Mucosa of stomach (tissue), 1 donor: ENCODE results near the gene LRRTM3.

Experiments used
- H3K27me3 ChIP-seq: one replicate; pipeline ENCODE4 v1.7.0; 2013; ENCODE audit warnings: mild to moderate bottlenecking, low read length; ENCODE audit not compliant: control insufficient read depth, insufficient read depth
- H3K36me3 ChIP-seq: one replicate; pipeline ENCODE4 v1.7.0; 2013; ENCODE audit warnings: low read length; ENCODE audit not compliant: control insufficient read depth, insufficient read depth
- H3K4me1 ChIP-seq: one replicate; pipeline ENCODE4 v1.7.0; 2013; ENCODE audit warnings: mild to moderate bottlenecking, low read length; ENCODE audit not compliant: control insufficient read depth, insufficient read depth
- H3K4me3 ChIP-seq: one replicate; pipeline ENCODE4 v1.7.0; 2013; ENCODE audit warnings: low read length
- H3K9ac ChIP-seq: one replicate; pipeline ENCODE4 v1.7.0; 2013; ENCODE audit warnings: mild to moderate bottlenecking, low read length, moderate library complexity
- H3K9me3 ChIP-seq: one replicate; pipeline ENCODE4 v1.7.0; 2013; ENCODE audit warnings: mild to moderate bottlenecking, low read length, moderate library complexity; ENCODE audit not compliant: control insufficient read depth
- donor health status: Pancreatic carcinoma.

LRRTM3 gene

DNA sequence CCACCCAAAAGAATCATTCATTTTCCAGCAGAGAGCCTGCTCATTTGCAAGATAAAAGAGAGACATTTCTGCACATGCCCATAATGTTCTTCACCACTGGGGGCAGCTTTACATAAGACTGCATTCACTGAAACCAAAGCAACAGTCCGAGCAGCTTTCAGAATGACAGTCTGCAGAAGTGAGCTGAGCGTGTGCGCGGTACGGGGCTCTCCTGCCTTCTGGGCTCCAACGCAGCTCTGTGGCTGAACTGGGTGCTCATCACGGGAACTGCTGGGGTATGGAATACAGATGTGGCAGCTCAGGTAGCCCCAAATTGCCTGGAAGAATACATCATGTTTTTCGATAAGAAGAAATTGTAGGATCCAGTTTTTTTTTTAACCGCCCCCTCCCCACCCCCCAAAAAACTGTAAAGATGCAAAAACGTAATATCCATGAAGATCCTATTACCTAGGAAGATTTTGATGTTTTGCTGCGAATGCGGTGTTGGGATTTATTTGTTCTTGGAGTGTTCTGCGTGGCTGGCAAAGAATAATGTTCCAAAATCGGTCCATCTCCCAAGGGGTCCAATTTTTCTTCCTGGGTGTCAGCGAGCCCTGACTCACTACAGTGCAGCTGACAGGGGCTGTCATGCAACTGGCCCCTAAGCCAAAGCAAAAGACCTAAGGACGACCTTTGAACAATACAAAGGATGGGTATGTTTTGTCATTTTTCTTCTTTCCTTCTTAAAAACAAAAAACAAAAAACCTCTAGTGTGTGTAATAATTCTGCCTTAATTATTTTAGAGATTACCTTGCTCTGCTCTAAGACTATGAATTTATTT is at the start of gene LRRTM3:
LRRTM3 (plus strand) TSS at position 141 of the 820 bp plus-strand sequence.
- no peaks in the 10 kb centered on the region for H3K4me1 ChIP-seq
- peaks cover 19% of the 10 kb centered on the region for H3K27me3 ChIP-seq
- no peaks in the 10 kb centered on the region for H3K36me3 ChIP-seq
- no peak within 1 kb of the TSS for H3K4me3 ChIP-seq
- H3K9ac ChIP-seq: no peak within 1 kb of the TSS
- no peaks in the 10 kb centered on the region for H3K9me3 ChIP-seq

DNA sequence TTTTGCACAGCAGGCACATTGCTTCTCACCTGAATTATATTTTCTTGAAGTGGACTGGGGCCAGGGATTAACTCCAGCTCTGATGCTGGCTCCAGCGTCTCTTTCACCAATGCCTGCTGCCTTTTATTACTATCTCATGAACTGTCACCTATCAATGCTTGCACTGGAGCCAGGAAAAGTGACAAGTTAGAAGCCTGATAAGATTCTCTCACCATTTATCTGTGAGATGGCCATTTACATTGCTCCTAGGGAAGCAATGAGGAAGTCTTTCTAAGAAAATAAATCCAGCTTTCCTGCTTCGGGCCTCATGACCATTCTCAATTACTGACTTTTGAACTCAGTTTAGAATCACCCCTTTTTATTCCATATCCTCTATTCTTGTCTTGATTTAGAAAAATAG is 48.5 kb upstream of the LRRTM3 start:
- H3K36me3 ChIP-seq: no peaks in the 10 kb centered on the region

DNA sequence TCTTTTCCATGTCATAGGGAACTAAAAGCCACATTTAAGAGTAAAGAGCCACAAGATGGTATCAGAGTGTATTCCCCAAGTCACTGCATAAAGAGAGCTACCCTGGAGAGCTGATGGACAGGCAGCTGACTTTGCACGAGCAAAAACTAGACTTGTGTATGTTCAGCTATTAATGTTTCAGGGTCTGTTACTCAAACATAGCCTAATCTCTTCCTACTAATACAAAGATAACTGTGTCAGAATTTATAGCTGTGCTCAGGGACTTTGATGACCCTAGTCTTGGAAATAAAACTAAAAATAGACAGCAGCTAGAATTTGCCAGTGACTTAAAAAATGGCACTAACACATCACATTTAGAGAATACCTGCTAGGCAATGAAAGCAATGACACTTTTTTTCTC is 45.5 kb upstream of the LRRTM3 start:
- no peaks in the 10 kb centered on the region for H3K9me3 ChIP-seq
- no peaks in the 10 kb centered on the region for H3K27me3 ChIP-seq
- H3K9ac ChIP-seq: no peak overlapping the region
- no peaks in the 10 kb centered on the region for H3K36me3 ChIP-seq
- no peaks in the 10 kb centered on the region for H3K4me1 ChIP-seq
- H3K4me3 ChIP-seq: no peak overlapping the region

More for the DNA sequence above, 48.5 kb upstream of the LRRTM3 start:
- H3K27me3 ChIP-seq: no peaks in the 10 kb centered on the region
- no peaks in the 10 kb centered on the region for H3K4me1 ChIP-seq
- no peak overlapping the region for H3K9ac ChIP-seq
- H3K4me3 ChIP-seq: no peak overlapping the region
- no peaks in the 10 kb centered on the region for H3K9me3 ChIP-seq

DNA sequence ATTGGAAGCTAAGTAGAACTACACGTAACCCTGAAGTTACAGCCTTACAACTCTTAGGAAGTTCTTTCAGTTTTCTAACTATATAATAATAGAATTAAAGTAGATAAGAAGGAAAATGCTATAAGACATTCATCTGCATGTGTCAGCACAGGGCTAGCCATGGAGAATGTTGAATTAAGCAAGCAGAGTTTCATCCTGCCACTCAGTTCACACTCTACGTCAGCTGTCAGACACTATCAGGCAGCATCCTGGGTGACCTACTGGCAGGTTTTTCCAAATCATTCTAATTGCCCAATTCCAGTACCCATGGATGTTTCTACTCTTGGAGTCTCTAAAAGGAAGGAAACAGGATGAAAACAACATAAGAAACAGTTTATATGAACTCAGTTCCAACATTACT is 45.0 kb upstream of the LRRTM3 start:
- no peak overlapping the region for H3K4me3 ChIP-seq
- no peaks in the 10 kb centered on the region for H3K9me3 ChIP-seq
- no peaks in the 10 kb centered on the region for H3K4me1 ChIP-seq
- no peaks in the 10 kb centered on the region for H3K27me3 ChIP-seq
- no peaks in the 10 kb centered on the region for H3K36me3 ChIP-seq
- no peak overlapping the region for H3K9ac ChIP-seq

DNA sequence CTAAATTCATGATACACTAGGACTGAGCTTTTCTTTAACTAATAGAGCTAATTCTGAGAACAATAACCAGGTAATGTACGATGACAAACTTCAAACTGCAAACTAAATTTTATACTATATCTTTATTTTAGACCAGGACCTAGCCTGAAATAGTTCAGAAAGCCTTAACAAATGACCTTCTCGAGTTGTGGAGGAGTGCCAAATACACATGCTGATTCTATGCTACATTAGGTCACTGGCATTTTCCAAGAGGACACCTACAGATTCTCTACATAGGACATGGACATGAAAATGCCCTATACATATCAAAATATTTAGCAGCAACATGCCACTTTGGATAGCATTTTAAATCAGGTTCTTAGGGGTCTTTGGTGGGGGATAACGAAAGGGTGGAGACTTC is 44.0 kb upstream of the LRRTM3 start:
- H3K36me3 ChIP-seq: no peaks in the 10 kb centered on the region
- H3K27me3 ChIP-seq: no peaks in the 10 kb centered on the region
- H3K9me3 ChIP-seq: no peaks in the 10 kb centered on the region
- H3K4me3 ChIP-seq: no peak overlapping the region
- H3K9ac ChIP-seq: no peak overlapping the region
- H3K4me1 ChIP-seq: no peaks in the 10 kb centered on the region

DNA sequence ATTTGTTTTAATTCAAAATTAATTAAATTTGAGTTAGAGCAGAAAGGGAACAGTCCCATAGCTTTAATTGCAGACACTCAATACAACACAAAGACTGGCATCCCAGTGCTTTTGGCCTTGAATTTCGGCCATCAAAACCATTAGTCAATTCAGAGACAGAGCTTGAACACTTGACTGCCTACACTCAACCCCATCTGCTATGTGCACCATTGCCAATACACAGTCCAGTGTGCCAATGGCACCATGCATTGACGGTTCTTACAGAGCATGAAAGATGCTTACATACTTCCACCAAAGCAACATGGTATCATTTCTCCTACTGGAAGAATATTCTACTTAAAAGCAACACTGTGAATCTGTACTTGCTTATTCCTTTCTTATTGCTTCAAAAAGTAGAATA is 43.6 kb upstream of the LRRTM3 start:
- Histone ChIP-seq H3K4me1 (no peaks in the 10 kb centered on the region), H3K4me3 (no peak overlapping the region), H3K27me3 (no peaks in the 10 kb centered on the region), H3K36me3 (no peaks in the 10 kb centered on the region), H3K9me3 (no peaks in the 10 kb centered on the region), H3K9ac (no peak overlapping the region)

DNA sequence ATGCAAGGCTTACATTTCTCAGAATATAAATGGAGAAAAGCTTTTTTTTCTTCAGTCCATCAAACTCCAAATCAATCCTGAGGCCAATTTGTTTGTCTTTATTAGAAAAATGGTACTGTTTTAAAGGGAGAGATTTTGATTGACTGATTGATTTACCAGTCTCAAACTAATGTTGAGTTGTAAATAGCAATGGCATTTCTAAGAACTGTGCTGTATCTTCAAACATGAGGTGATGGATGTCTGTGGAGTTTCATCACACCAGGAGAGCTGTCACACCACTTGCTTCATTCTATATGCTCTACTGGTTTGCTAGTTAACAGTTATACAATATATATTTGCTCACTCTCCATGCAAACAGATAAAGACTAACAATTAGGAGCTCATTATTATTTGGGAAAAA is 39.0 kb upstream of the LRRTM3 start:
- Histone ChIP-seq H3K4me3 (no peak overlapping the region), H3K27me3 (no peaks in the 10 kb centered on the region), H3K9me3 (no peaks in the 10 kb centered on the region)

DNA sequence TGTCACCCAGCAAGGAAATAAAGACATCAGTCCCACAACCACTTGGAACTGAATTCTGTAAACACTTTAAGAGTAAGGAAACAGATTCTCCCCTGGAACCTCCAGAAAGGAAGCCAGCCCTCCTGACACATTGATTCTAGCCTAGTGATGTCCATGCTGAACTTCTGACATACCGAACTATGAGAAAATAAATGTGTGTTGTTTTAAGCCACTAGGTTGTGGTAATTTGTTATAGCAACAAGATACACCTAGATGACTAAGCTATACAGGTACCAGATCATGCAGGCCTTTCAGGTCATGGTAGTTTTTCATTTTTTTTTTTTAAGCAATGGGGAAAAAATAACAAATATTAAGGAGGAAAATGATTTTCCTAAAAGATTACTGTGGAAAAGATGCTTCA is 37.6 kb upstream of the LRRTM3 start:
- H3K27me3 ChIP-seq: no peaks in the 10 kb centered on the region
- no peaks in the 10 kb centered on the region for H3K36me3 ChIP-seq
- H3K9ac ChIP-seq: no peak overlapping the region
- no peak overlapping the region for H3K4me3 ChIP-seq
- H3K9me3 ChIP-seq: no peaks in the 10 kb centered on the region
- no peaks in the 10 kb centered on the region for H3K4me1 ChIP-seq

More for the DNA sequence above, 39.0 kb upstream of the LRRTM3 start:
- Histone ChIP-seq H3K9ac (no peak overlapping the region), H3K4me1 (no peaks in the 10 kb centered on the region), H3K36me3 (no peaks in the 10 kb centered on the region)

DNA sequence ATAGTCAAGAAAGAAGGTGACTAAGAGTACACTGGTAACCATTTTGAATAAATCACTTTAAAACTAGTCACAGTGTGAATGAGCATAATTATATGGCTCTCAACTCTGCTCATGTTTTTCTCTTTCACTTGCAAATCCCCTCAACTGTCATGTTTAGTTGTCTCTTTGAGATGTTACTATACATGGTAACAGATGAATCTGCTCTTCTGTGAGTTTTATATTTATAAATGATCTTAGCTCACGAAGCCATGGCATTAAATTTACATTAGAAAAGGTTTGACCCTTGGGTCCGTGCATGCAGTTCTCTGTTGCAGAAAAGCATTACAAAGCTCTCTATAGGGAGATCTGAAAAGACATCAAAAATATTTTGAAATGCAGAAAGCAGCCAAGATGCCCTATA is 33.0 kb upstream of the LRRTM3 start:
- no peaks in the 10 kb centered on the region for H3K27me3 ChIP-seq
- H3K9me3 ChIP-seq: no peaks in the 10 kb centered on the region
- no peak overlapping the region for H3K9ac ChIP-seq
- H3K4me3 ChIP-seq: no peak overlapping the region
- no peaks in the 10 kb centered on the region for H3K4me1 ChIP-seq
- no peaks in the 10 kb centered on the region for H3K36me3 ChIP-seq

DNA sequence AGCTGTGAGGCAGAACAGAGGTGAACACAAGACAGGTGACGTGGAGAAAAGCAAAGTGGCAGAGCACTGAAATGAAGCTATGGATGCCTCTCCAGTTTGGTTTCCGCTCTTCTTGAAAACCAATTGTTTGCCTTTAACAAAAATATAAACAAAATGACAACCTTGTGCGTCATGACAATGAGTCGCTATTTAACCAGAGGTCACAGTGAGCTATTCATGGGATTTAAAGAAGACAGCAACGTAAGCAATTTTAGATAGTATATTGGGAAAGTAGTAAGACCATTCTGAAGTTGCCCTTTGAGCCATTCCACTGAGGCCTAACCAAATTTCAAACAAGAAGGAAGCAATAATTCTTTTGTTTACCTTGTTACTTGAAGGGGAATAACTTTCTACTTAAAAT is 15.2 kb upstream of the LRRTM3 start:
- H3K9me3 ChIP-seq: no peaks in the 10 kb centered on the region
- no peaks in the 10 kb centered on the region for H3K36me3 ChIP-seq
- H3K4me1 ChIP-seq: no peaks in the 10 kb centered on the region
- no peak overlapping the region for H3K4me3 ChIP-seq
- H3K9ac ChIP-seq: no peak overlapping the region
- no peaks in the 10 kb centered on the region for H3K27me3 ChIP-seq

DNA sequence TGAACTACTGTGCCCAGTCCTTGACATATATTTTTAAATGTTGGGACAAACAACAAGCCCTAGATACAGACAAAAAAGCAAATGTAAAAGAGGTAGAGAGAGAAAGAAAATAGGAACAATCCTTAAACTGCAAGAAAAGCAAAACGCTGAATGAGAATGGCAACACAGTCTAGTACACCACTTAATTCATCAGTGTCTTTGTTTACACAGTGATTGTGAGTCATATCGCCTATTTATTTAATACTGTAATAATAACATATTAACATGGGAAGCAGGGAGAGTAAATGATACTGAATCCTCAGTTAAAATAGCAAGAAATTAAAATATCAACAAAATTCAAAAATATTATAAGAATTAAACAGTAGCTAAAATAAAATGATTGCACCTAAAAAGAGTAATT is 9.8 kb upstream of the LRRTM3 start:
- Histone ChIP-seq H3K9me3 (no peaks in the 10 kb centered on the region), H3K4me3 (no peak overlapping the region), H3K9ac (no peak overlapping the region), H3K36me3 (no peaks in the 10 kb centered on the region), H3K4me1 (no peaks in the 10 kb centered on the region), H3K27me3 (no peaks in the 10 kb centered on the region)

DNA sequence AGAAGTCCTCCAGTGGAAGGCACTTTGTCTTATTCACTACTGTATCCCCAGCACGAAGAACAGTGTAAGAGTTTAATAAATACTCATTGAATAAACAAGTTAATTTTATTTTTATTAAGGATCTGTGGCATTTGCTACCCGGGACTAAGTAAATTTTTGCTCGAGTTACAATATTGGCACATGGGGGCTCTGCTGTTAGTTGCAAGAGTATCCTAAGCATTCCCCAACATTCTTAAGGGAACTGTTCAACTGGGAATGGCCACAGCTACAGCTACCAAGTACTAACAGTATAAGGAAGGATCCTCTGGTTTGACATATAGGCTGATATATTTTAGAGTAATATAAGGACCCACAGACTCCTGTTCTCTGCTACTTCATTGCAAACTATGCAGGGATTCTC is 8.7 kb upstream of the LRRTM3 start:
- Histone ChIP-seq H3K9ac (no peak overlapping the region), H3K36me3 (no peaks in the 10 kb centered on the region), H3K9me3 (no peaks in the 10 kb centered on the region), H3K4me3 (no peak overlapping the region), H3K4me1 (no peaks in the 10 kb centered on the region), H3K27me3 (no peaks in the 10 kb centered on the region)

DNA sequence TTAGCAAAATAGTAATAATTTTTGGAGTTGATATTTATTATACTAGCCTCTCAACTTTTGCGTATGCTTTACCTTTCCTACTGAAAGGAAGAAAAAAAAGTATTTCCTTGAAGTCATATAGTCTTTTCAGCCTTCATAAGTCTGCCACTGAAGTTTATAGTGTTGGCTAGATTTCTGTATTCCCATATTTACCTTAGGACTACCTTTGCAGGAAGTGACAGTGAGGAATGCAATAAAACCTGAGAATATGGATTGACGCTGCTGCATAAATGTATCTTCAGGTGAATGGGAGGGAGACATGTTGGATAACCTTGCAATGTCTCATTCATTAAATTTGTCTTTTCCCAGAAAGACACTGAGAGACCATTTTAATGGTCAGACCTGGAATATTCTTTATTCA is 6.6 kb upstream of the LRRTM3 start:
- Histone ChIP-seq H3K4me3 (no peak overlapping the region), H3K9me3 (no peaks in the 10 kb centered on the region), H3K36me3 (no peaks in the 10 kb centered on the region), H3K4me1 (no peaks in the 10 kb centered on the region), H3K27me3 (no peaks in the 10 kb centered on the region), H3K9ac (no peak overlapping the region)
